Skeletal muscle tissue (tissue), 4 donors: Measurements from ENCODE around the gene CES3. TPM values are rescaled to one million over a fixed set of nuclear protein-coding genes. Genes with fewer than 3 reads are reported as not detected.
A peak's percentile ranks its signal among the peaks of the same experiment; 100 is the strongest.
"Not testable (repeated sequence)": the region's sequence is repeated elsewhere in the genome, so short reads cannot be mapped to it uniquely, and the experiment has no call there.

Experiments used
- H3K27ac ChIP-seq: one replicate; pipeline ENCODE4 v1.7.0; 2013; ENCODE audit warnings: mild to moderate bottlenecking, low read depth, low read length, inconsistent platforms
- H3K27me3 ChIP-seq, 3 donors: one replicate each; pipeline ENCODE4 v1.7.0; 2013; ENCODE audit warnings: low read length in 3 of 3; ENCODE audit not compliant: control insufficient read depth in 3 of 3, insufficient read depth in 3 of 3
- H3K36me3 ChIP-seq, 3 donors: one replicate each; pipeline ENCODE4 v1.7.0; 2013; ENCODE audit warnings: low read length in 3 of 3; ENCODE audit not compliant: control insufficient read depth in 3 of 3, insufficient read depth in 3 of 3
- H3K4me1 ChIP-seq, 3 donors: one replicate each; pipeline ENCODE4 v1.7.0; 2013; ENCODE audit warnings: low read length in 3 of 3, mild to moderate bottlenecking in 3 of 3; ENCODE audit not compliant: control insufficient read depth in 3 of 3, insufficient read depth in 3 of 3
- H3K4me3 ChIP-seq, 3 donors: one replicate each; pipeline ENCODE4 v1.7.0; 2013; ENCODE audit warnings: low read length in 3 of 3
- H3K9ac ChIP-seq, 3 donors: one replicate each; pipeline ENCODE4 v1.7.0; 2013; ENCODE audit warnings: low read length in 3 of 3, mild to moderate bottlenecking in 3 of 3, moderate library complexity in 2 of 3, low read depth in 1 of 3
- H3K9me3 ChIP-seq, 3 donors: one replicate each; pipeline ENCODE4 v1.7.0; 2013; ENCODE audit warnings: low read length in 3 of 3; ENCODE audit not compliant: control insufficient read depth in 3 of 3
- total RNA-seq: library from RNA; depleted of rRNA; stranded (reverse); fragments of >200 nt; gene quantifications from one replicate; pipeline ENCODE4 v1.2.3, GENCODE V29; 2014
- donor health status: Osteomylitis.

Gene CES3
- total RNA-seq, 1 donor from 2014 or later, result 0.52 TPM

GRCh38 chr16:66949472-66949871, 11.6 kb upstream of the CES3 start:
- Histone ChIP-seq H3K9ac (peak overlapping the region; percentile 79 to 94 (median 79)), H3K4me3 (peak overlapping the region; percentile 78 to 86 (median 82)), H3K9me3 (no peaks in the 10 kb centered on the region), H3K27ac (peak overlapping the region; percentile 79), H3K27me3 (peaks cover 0 to 3% (median 0%) of the 10 kb centered on the region in 3 donors), H3K36me3 (no peaks in the 10 kb centered on the region), H3K4me1 (peaks cover 12 to 37% (median 21%) of the 10 kb centered on the region in 3 donors)

- peak overlapping the region; percentile 11 for H3K27ac ChIP-seq
- peaks cover 0 to 3% (median 0%) of the 10 kb centered on the region in 3 donors for H3K27me3 ChIP-seq
- peak overlapping the region; percentile 2 to 56 (median 38) for H3K4me3 ChIP-seq
- H3K36me3 ChIP-seq, result no peaks in the 10 kb centered on the region
- H3K9me3 ChIP-seq, result no peaks in the 10 kb centered on the region
- peaks cover 12 to 37% (median 25%) of the 10 kb centered on the region in 3 donors for H3K4me1 ChIP-seq
- peak overlapping the region in 2 of 3 donors; percentile 7 to 94 for H3K9ac ChIP-seq
Measured at GRCh38 chr16:66950437-66950836, 10.6 kb upstream of the CES3 start.

GRCh38 chr16:66950971-66951790, 9.9 kb upstream of the CES3 start:
- peak overlapping the region; percentile 26 for H3K27ac ChIP-seq
- no peaks in the 10 kb centered on the region for H3K9me3 ChIP-seq
- no peak overlapping the region for H3K9ac ChIP-seq
- H3K27me3 ChIP-seq, result peaks cover 0 to 3% (median 0%) of the 10 kb centered on the region in 3 donors
- peaks cover 12 to 37% (median 25%) of the 10 kb centered on the region in 3 donors for H3K4me1 ChIP-seq
- H3K36me3 ChIP-seq, result no peaks in the 10 kb centered on the region
- H3K4me3 ChIP-seq, result no peak overlapping the region

- Histone ChIP-seq H3K27ac (peak overlapping the region; percentile 1), H3K9me3 (no peaks in the 10 kb centered on the region), H3K36me3 (no peaks in the 10 kb centered on the region), H3K4me1 (peaks cover 10 to 29% (median 22%) of the 10 kb centered on the region in 3 donors), H3K27me3 (peaks cover 0 to 3% (median 0%) of the 10 kb centered on the region in 3 donors), H3K4me3 (peak overlapping the region in 1 of 3 donors; percentile 30), H3K9ac (no peak overlapping the region)
Measured at GRCh38 chr16:66952430-66953110, 8.5 kb upstream of the CES3 start.

- peak overlapping the region; percentile 1 for H3K27ac ChIP-seq
- H3K27me3 ChIP-seq, result peaks cover 0 to 3% (median 0%) of the 10 kb centered on the region in 3 donors
Measured at GRCh38 chr16:66953462-66954096, 7.5 kb upstream of the CES3 start.

GRCh38 chr16:66954097-66954659, 6.9 kb upstream of the CES3 start:
- Histone ChIP-seq H3K36me3 (no peaks in the 10 kb centered on the region), H3K27ac (peak overlapping the region; percentile 1), H3K27me3 (peaks cover 0 to 3% (median 0%) of the 10 kb centered on the region in 3 donors), H3K9ac (peak overlapping the region; percentile 27 to 61 (median 40)), H3K9me3 (no peaks in the 10 kb centered on the region), H3K4me1 (peaks cover 5 to 22% (median 22%) of the 10 kb centered on the region in 3 donors), H3K4me3 (no peak overlapping the region)

More at GRCh38 chr16:66953462-66954096, 7.5 kb upstream of the CES3 start:
- Histone ChIP-seq H3K4me3 (no peak overlapping the region), H3K36me3 (no peaks in the 10 kb centered on the region), H3K9me3 (no peaks in the 10 kb centered on the region), H3K9ac (peak overlapping the region; percentile 27 to 61 (median 40)), H3K4me1 (peaks cover 3 to 25% (median 22%) of the 10 kb centered on the region in 3 donors)

- not testable (repeated sequence) for H3K27me3 ChIP-seq, H3K4me3 ChIP-seq, H3K36me3 ChIP-seq, H3K9me3 ChIP-seq, H3K9ac ChIP-seq, H3K27ac ChIP-seq
- H3K4me1 ChIP-seq, result peaks cover 10 to 26% (median 20%) of the 10 kb centered on the region in 3 donors
Measured at GRCh38 chr16:66955363-66956153, 5.5 kb upstream of the CES3 start.

- peaks cover 10 to 31% (median 24%) of the 10 kb centered on the region in 3 donors for H3K4me1 ChIP-seq
- H3K9me3 ChIP-seq, H3K36me3 ChIP-seq: not testable (repeated sequence)
Measured at GRCh38 chr16:66956154-66956457, 5.0 kb upstream of the CES3 start.

More at GRCh38 chr16:66956154-66956457, 5.0 kb upstream of the CES3 start:
- not testable (repeated sequence) for H3K27ac ChIP-seq, H3K27me3 ChIP-seq, H3K4me3 ChIP-seq, H3K9ac ChIP-seq
